ENCODE results near the gene AP2A1.

AP2A1 gene

GRCh38 chr19:49766007-49766929 is 533 bp upstream of the AP2A1 start:
- DNase-seq (ENCODE audit: low read depth in 2 of 2) = peak; percentile 98 to 99

DNA sequence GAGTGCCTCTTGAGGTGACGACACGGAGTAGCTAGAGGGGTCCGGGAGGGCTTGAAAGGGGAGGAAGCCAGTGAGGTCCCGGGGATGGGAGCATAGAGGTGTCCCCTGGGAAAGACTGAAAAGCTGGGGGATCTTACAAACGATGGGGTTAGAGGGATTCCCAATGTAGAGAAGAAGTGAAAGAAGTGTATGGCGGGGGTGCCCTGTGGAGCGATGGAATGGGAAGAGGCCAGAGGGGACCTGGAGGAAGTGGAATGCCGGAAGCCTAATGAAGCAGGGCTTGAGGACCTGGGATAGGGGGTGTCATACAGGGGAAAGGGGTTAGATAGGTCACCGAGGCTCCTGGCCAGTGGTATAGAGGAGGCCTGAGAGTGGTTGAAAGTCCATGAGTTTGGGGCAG is 580 bp downstream of the AP2A1 start:
- no peak for DNase-seq (ENCODE audit: low read depth in 2 of 2)

DNA sequence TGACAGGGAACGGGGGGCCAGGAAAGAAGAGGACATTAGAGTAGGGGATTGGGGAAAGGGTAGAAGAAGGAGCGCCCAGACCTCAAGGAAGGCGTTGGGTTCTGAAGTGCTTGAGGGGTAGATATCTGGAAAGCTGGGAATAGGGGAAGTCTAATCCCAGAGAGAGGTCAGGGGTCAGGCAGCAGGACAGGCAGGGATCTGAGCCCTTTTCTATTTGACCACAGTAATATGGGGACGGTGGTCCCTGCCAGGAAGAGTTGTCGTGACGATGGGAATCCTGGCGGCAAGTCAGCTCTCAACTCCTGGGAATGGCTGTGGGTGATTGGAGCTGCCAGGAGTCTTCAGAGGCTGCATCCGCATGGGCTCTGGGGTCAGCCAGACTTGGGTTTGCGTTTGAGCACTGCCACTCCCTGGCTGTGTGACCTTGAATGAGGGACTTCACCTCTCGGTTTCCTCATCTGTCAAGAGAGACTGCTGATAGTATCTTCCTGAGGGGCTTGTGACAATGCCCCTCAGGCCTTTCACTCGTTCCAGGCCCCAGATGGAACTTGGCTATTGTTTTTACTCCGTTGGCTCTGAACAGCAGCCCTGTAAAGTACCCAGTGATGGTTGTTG is 1.3 kb downstream of the AP2A1 start:
- DNase-seq (ENCODE audit: low read depth in 2 of 2) = no peak

DNA sequence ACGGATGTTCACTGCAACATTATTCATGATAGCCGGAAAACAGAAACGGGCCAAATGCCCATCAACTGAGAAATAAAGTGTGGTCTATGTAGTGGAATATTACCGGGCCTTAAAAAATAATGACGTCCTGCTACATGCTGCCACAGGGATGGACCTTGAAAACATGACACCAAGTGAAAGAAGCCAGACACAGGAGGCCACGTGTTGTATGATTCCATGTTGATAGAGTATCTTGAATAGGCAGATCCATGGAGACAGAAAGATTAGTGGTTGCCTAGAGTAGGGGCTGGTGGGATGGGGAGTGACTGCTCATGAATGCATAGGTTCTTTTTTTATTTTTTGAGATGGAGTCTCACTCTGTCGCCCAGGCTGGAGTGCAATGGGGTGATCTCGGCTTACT is 3.7 kb downstream of the AP2A1 start:
- DNase-seq (ENCODE audit: low read depth in 2 of 2) = no peak

GRCh38 chr19:49771674-49772139 is 4.9 kb downstream of the AP2A1 start:
- no peak for DNase-seq (ENCODE audit: low read depth in 2 of 2)

GRCh38 chr19:49772850-49773432 is 6.1 kb downstream of the AP2A1 start:
- no peak for DNase-seq (ENCODE audit: low read depth in 2 of 2)

DNA sequence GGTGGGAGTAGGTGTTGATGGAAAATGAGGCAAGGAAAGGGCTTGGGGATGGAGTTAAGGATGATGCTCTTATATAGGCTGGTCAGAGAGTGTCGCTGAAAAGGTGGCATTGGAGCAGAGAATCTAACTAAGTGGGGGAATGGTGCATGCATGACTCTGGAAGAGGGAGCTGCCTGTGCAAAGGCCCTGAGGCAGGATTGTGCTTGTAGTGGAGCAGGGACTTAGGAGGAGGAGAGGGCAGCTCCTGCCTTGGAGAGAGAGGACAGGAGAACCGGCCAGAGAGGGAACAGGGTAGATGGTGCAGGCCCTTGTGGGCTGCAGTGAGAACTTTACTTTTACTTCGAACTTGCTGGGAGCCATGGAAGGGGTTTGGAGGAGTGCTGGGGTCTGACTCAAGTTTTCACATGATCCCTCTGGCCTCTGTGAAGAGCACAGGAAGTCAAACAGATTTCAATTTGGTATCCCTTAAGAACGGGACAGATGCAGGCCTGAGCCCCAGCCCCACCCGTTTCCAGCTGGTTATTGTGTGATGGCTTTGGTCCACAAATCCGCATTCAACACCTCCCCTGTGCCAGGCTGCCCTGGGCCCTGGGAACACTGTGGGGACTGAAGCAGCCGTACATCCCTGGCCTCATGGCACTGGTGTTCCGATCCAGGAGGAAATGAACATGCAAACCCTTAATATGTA is 7.0 kb downstream of the AP2A1 start:
- DNase-seq (ENCODE audit: low read depth in 2 of 2) = no peak

DNA sequence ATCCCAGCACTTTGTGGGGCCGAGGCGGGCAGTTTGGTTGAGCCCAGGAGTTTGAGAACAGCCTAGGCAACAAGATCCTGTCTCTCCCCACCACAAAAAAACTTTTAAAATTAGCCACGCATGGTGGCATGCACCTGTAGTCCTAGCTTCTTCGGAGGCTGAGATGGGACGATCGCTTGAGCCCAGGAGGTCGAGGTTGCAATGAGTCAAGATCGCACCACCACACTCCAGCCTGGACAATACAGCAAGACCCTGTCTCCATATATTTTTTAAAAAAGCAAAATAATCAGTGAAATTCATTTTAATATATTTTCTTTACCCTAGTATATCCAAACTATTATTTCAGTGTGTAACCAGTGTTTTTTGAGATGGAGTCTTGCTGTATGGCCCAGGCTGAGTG is 8.2 kb downstream of the AP2A1 start:
- DNase-seq (ENCODE audit: low read depth in 2 of 2) = no peak

- no peak for DNase-seq (ENCODE audit: low read depth in 2 of 2)
Observed at GRCh38 chr19:49775742-49776370, 9.1 kb downstream of the AP2A1 start.

DNA sequence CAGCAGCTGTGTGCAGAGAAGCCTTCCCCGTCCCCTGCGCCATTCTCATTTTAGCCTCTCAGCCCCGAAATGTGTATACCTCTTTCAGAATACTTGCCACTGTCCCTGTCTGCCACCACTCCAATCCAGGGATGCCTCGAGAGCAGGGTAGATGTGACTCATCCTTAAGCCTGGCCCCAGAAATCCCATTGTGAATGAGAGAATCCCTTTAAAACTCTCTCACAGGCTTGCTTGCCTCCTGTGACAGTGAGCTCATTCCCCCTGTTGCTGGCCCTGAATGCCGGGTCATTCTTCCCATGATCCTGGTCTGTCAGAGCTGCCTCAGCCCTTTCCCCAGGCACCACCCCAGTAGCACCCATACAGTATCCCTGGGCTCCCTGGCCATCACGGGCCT is 9.6 kb downstream of the AP2A1 start:
- no peak for DNase-seq (ENCODE audit: low read depth in 2 of 2)

GRCh38 chr19:49779731-49780555 is 13.1 kb downstream of the AP2A1 start:
- no peak for DNase-seq (ENCODE audit: low read depth in 2 of 2)

DNA sequence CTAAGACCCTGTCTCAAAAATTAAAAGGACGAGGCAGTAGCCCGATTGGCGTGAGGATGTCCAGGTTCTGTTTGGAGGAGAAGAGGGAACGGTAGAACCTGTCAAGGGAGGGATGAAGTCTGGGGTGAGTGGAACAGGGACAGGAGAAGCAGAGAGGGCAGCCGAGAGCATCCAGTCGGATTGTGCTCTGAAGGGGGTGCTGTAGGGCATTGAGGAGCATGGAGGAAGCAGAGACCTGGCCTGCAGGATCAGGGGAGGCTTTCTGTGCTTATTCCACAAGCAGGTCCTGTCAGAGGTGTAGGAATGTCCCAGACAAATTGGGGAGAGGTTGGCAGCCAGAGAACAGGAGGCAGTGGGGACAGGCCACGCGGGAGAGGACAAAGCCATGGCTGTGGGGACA is 14.1 kb downstream of the AP2A1 start:
- no peak for DNase-seq (ENCODE audit: low read depth in 2 of 2)

- no peak for DNase-seq (ENCODE audit: low read depth in 2 of 2)
Observed at GRCh38 chr19:49781394-49781793, 14.6 kb downstream of the AP2A1 start.

- DNase-seq (ENCODE audit: low read depth in 2 of 2) = no peak
Observed at GRCh38 chr19:49782515-49782914, 15.7 kb downstream of the AP2A1 start.

DNA sequence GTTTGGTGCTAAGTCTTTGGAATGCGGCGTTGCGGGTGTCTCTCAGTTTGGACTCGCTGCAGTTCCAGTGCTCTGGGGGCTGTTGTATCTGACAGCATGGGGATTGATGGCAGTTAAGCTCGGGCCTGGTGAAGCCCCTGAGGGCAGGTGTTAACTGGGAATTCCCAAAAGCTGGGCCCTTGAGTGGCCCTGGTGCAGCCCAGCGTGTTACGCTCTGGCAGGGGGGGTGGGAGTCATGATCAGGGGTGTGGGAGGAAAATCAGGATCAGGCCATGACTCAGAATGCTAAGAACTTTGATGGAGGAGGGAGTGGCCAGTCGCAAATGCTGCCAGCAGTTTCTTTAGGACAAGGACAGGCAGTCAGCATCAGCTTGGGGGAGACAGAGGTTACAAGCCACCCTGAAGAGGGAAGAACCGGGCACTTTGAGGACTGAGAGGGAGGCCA is 19.6 kb downstream of the AP2A1 start:
- DNase-seq (ENCODE audit: low read depth in 2 of 2) = no peak

- no peak for DNase-seq (ENCODE audit: low read depth in 2 of 2)
Observed at GRCh38 chr19:49787746-49788145, 20.9 kb downstream of the AP2A1 start.

- no peak for DNase-seq (ENCODE audit: low read depth in 2 of 2)
Observed at GRCh38 chr19:49788857-49789256, 22.1 kb downstream of the AP2A1 start.

GRCh38 chr19:49790866-49791265 is 24.1 kb downstream of the AP2A1 start:
- no peak for DNase-seq (ENCODE audit: low read depth in 2 of 2)

DNA sequence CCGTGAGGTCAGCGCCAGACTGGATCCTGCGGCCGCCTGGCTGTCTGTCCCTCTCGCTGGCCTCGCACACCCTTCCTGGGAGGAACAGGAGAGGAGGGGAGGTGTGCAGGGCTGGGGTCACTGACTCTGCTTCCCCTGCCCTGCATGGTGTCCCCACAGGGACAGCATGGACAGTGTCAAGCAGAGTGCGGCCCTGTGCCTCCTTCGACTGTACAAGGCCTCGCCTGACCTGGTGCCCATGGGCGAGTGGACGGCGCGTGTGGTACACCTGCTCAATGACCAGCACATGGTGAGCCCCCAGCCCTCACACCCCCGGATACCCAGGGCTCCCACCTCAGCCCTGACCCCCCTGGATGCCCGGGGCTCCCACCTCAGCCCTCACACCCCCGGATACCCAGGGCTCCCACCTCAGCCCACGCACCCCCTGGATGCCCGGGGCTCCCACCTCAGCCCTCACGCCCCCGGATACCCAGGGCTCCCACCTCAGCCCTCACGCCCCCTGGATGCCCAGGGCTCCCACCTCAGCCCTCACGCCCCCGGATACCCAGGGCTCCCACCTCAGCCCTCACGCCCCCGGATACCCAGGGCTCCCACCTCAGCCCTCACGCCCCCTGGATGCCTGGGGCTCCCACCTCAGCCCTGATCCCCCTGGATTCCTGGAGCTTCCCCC is 25.1 kb downstream of the AP2A1 start:
- no peak for DNase-seq (ENCODE audit: low read depth in 2 of 2)

Data from stimulated activated CD8-positive, alpha-beta memory T cell treated with anti-CD3 and anti-CD28 coated beads, Interleukin-15, amount 100 ng/mL, for 48 hours (primary cell).